Activated naive CD8-positive, alpha-beta T cell treated with anti-CD3 and anti-CD28 coated beads for 36 hours (primary cell): ENCODE results near the gene GTF2IRD1. TPM values are rescaled to one million over a fixed set of nuclear protein-coding genes. Genes with fewer than 3 reads are reported as not detected.

Experiments used
- DNase-seq: peaks from one replicate; pipeline ENCODE4 v3.0.0; 2021
- H3K27ac Mint-ChIP-seq: one replicate; pipeline ENCODE4 v1.8.0; 2022; ENCODE audit warnings: mild to moderate bottlenecking, moderate library complexity, mixed read lengths
- H3K27me3 Mint-ChIP-seq: one replicate; pipeline ENCODE4 v1.8.0; 2022; ENCODE audit warnings: mild to moderate bottlenecking, mixed read lengths
- H3K36me3 Mint-ChIP-seq: one replicate; pipeline ENCODE4 v1.8.0; 2021; ENCODE audit warnings: mild to moderate bottlenecking, mixed read lengths
- H3K4me1 Mint-ChIP-seq: one replicate; pipeline ENCODE4 v1.8.0; 2021; ENCODE audit warnings: mixed read lengths
- H3K4me3 Mint-ChIP-seq: one replicate; pipeline ENCODE4 v1.8.0; 2022; ENCODE audit warnings: mild to moderate bottlenecking, moderate library complexity, mixed read lengths
- H3K9me3 Mint-ChIP-seq: one replicate; pipeline ENCODE4 v1.8.0; 2022; ENCODE audit warnings: mixed read lengths
- total RNA-seq, 2 experiments: library from RNA; stranded (reverse); gene quantifications; one replicate each; pipeline ENCODE4 v1.2.3, GENCODE V29; 2021

Gene GTF2IRD1
- total RNA-seq, 2 experiments from 2014 or later = 2.0 to 2.2 TPM

- Mint-ChIP-seq H3K4me1 (no peaks in the 10 kb centered on the region), H3K27ac (no peak overlapping the region)
Measured at GRCh38 chr7:74567318-74567668, 113.6 kb downstream of the GTF2IRD1 start.

GRCh38 chr7:74568658-74569057 lies 115.0 kb downstream of the GTF2IRD1 start:
- no peak overlapping the region for H3K27ac Mint-ChIP-seq
- no peaks in the 10 kb centered on the region for H3K9me3 Mint-ChIP-seq
- H3K36me3 Mint-ChIP-seq = no peaks in the 10 kb centered on the region
- DNase-seq = no peak
- no peaks in the 10 kb centered on the region for H3K27me3 Mint-ChIP-seq
- no peaks in the 10 kb centered on the region for H3K4me1 Mint-ChIP-seq
- H3K4me3 Mint-ChIP-seq = no peak overlapping the region

More at GRCh38 chr7:74567318-74567668, 113.6 kb downstream of the GTF2IRD1 start:
- DNase-seq = no peak
- no peaks in the 10 kb centered on the region for H3K9me3 Mint-ChIP-seq
- H3K27me3 Mint-ChIP-seq = no peaks in the 10 kb centered on the region
- H3K4me3 Mint-ChIP-seq = no peak overlapping the region
- H3K36me3 Mint-ChIP-seq = no peaks in the 10 kb centered on the region

GRCh38 chr7:74569501-74570075 lies 115.9 kb downstream of the GTF2IRD1 start:
- Mint-ChIP-seq H3K36me3 (no peaks in the 10 kb centered on the region), H3K4me1 (no peaks in the 10 kb centered on the region)
- no peak for DNase-seq

GRCh38 chr7:74570533-74571156 lies 116.9 kb downstream of the GTF2IRD1 start:
- Mint-ChIP-seq H3K36me3 (no peaks in the 10 kb centered on the region), H3K4me3 (no peak overlapping the region), H3K4me1 (no peaks in the 10 kb centered on the region), H3K27ac (no peak overlapping the region), H3K27me3 (no peaks in the 10 kb centered on the region), H3K9me3 (no peaks in the 10 kb centered on the region)
- no peak for DNase-seq

More at GRCh38 chr7:74569501-74570075, 115.9 kb downstream of the GTF2IRD1 start:
- no peak overlapping the region for H3K4me3 Mint-ChIP-seq
- H3K9me3 Mint-ChIP-seq = no peaks in the 10 kb centered on the region
- peak overlapping the region; percentile 38 for H3K27ac Mint-ChIP-seq
- no peaks in the 10 kb centered on the region for H3K27me3 Mint-ChIP-seq

GRCh38 chr7:74572301-74572979 lies 118.7 kb downstream of the GTF2IRD1 start:
- no peak overlapping the region for H3K4me3 Mint-ChIP-seq
- H3K27me3 Mint-ChIP-seq = no peaks in the 10 kb centered on the region
- no peaks in the 10 kb centered on the region for H3K36me3 Mint-ChIP-seq
- H3K9me3 Mint-ChIP-seq = no peaks in the 10 kb centered on the region
- DNase-seq = no peak
- no peaks in the 10 kb centered on the region for H3K4me1 Mint-ChIP-seq
- H3K27ac Mint-ChIP-seq = no peak overlapping the region

GRCh38 chr7:74573512-74573911 lies 119.8 kb downstream of the GTF2IRD1 start:
- Mint-ChIP-seq H3K4me3 (no peak overlapping the region), H3K4me1 (no peaks in the 10 kb centered on the region), H3K27ac (no peak overlapping the region), H3K36me3 (no peaks in the 10 kb centered on the region), H3K9me3 (no peaks in the 10 kb centered on the region), H3K27me3 (no peaks in the 10 kb centered on the region)
- no peak for DNase-seq

DNA sequence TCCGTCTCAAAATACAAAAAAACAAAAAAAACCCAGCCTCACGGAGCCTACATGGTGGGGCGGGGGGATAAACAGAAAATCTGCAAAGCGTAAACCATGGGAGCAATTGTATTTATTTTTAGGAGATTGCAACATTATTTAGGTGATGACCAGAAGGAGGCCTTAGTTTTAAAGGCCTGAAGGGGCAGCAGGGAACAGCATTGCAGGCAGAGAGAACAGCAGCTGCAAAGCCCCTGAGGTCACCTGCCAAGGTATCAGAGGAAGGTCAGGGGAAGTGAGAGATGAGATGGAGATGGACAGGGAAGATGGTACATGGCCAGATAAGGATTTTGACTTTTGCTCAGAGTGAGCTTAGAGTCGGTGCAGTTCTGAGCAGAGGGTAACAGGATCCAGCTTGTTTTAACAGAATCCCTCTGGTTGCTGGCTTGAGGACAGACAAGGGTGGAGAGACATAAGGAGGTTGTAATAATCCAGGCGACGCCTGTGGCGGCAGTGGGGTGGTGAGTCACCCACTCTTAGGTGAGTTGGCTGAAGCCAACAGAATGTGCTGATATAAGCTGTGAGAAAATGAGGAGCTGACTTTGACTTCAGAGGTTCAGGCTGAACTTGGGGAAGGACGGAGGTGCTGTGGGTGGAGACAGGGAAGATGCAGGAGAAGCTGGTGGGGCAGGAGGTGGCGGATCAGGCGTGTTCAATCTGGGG lies 121.5 kb downstream of the GTF2IRD1 start:
- H3K27me3 Mint-ChIP-seq = no peaks in the 10 kb centered on the region
- no peaks in the 10 kb centered on the region for H3K9me3 Mint-ChIP-seq
- DNase-seq = no peak
- no peak overlapping the region for H3K4me3 Mint-ChIP-seq
- no peak overlapping the region for H3K27ac Mint-ChIP-seq
- no peaks in the 10 kb centered on the region for H3K36me3 Mint-ChIP-seq
- no peaks in the 10 kb centered on the region for H3K4me1 Mint-ChIP-seq

DNA sequence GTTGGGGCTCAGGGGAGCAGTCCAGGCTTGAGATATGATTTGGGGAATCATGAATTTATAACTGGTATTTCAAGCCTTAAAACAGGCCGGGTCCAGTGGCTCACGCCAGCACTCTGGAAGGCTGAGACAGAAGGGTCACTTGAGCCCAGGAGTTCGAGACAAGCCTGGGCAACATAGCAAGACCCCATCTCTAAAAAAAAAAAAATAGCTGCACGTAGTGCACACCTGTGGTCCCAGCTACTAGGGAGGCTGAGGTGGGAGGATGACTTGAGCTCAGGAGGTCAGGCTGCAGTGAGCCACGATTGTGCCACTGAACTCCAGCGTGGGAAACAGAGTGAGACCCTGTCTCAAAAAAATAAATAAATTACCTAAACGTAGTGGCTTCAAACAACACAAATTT lies 122.1 kb downstream of the GTF2IRD1 start:
- Mint-ChIP-seq H3K4me1 (no peaks in the 10 kb centered on the region), H3K9me3 (no peaks in the 10 kb centered on the region), H3K27ac (no peak overlapping the region), H3K4me3 (no peak overlapping the region), H3K36me3 (no peaks in the 10 kb centered on the region), H3K27me3 (no peaks in the 10 kb centered on the region)
- no peak for DNase-seq

GRCh38 chr7:74579800-74580685 lies 126.3 kb downstream of the GTF2IRD1 start:
- Mint-ChIP-seq H3K27ac (no peak overlapping the region), H3K36me3 (no peaks in the 10 kb centered on the region), H3K4me3 (no peak overlapping the region), H3K27me3 (no peaks in the 10 kb centered on the region), H3K4me1 (no peaks in the 10 kb centered on the region), H3K9me3 (no peaks in the 10 kb centered on the region)
- no peak for DNase-seq

DNA sequence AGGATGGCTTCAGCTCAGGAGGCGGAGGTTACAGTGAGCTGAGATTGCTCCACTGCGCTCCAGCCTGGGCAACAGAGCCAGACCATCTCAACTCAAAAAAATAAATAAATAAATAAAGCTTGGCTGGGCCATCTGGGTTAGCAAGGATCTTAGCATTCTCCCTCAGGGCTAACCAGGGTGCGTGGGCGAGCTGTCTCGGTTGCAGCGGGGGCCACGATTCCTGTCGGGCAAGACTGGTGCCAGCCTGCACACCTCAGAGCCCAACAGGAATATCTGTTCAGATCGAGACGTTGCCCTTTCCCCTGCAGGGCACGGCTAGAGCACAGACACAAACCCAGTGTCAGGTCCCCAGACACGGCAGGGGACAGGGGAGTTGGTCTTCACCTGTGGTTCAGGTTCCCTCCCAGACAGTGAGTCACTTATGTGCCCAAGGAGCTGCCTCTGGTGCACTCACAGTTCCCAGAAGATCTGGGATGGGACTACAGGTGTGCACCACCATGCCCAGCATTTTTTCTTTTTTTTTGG lies 128.3 kb downstream of the GTF2IRD1 start:
- H3K36me3 Mint-ChIP-seq = no peaks in the 10 kb centered on the region
- H3K27ac Mint-ChIP-seq = no peak overlapping the region
- H3K9me3 Mint-ChIP-seq = no peaks in the 10 kb centered on the region
- H3K27me3 Mint-ChIP-seq = no peaks in the 10 kb centered on the region
- DNase-seq = no peak
- H3K4me3 Mint-ChIP-seq = no peak overlapping the region
- no peaks in the 10 kb centered on the region for H3K4me1 Mint-ChIP-seq

- H3K27ac Mint-ChIP-seq = no peak overlapping the region
- no peaks in the 10 kb centered on the region for H3K9me3 Mint-ChIP-seq
- H3K4me1 Mint-ChIP-seq = no peaks in the 10 kb centered on the region
- no peaks in the 10 kb centered on the region for H3K36me3 Mint-ChIP-seq
- no peak for DNase-seq
- no peaks in the 10 kb centered on the region for H3K27me3 Mint-ChIP-seq
- no peak overlapping the region for H3K4me3 Mint-ChIP-seq
Measured at GRCh38 chr7:74582447-74583039, 128.8 kb downstream of the GTF2IRD1 start.

- Mint-ChIP-seq H3K27me3 (no peaks in the 10 kb centered on the region), H3K9me3 (no peaks in the 10 kb centered on the region), H3K4me3 (no peak overlapping the region), H3K27ac (no peak overlapping the region), H3K4me1 (no peaks in the 10 kb centered on the region), H3K36me3 (no peaks in the 10 kb centered on the region)
- no peak for DNase-seq
Measured at GRCh38 chr7:74583630-74584029, 129.9 kb downstream of the GTF2IRD1 start.

GRCh38 chr7:74584160-74584954 lies 130.7 kb downstream of the GTF2IRD1 start:
- no peaks in the 10 kb centered on the region for H3K9me3 Mint-ChIP-seq
- DNase-seq = no peak
- H3K27me3 Mint-ChIP-seq = no peaks in the 10 kb centered on the region
- H3K4me3 Mint-ChIP-seq = no peak overlapping the region
- H3K36me3 Mint-ChIP-seq = no peaks in the 10 kb centered on the region
- no peak overlapping the region for H3K27ac Mint-ChIP-seq
- no peaks in the 10 kb centered on the region for H3K4me1 Mint-ChIP-seq
